ENCODE data around the gene S100A13. TPM values are rescaled to one million over a fixed set of nuclear protein-coding genes. Genes with fewer than 3 reads are reported as not detected.

Gene S100A13
- total and polyA plus RNA-seq, 2 donors (not counting 1 experiment from before 2014, with no cell fraction given) = 172 to 399 TPM

GRCh38 chr1:153667439-153667838 is 40.1 kb upstream of the S100A13 start:
- no peaks in the 10 kb centered on the region for H3K9me3 ChIP-seq (ENCODE audit: control insufficient read depth, insufficient read depth, low read depth, low read length)
- H2AFZ ChIP-seq (ENCODE audit: low read length) = no peak overlapping the region
- H3K4me3 ChIP-seq (replicated peaks in 1 of 4; ENCODE audit: control extremely low read depth in 1 of 4, insufficient read depth in 1 of 4, low read depth in 3 of 4, low read length in 4 of 4) = no peak overlapping the region
- no peak for DNase-seq (ENCODE audit: low read depth in 2 of 2)
- H3K27ac ChIP-seq (ENCODE audit: insufficient read depth, low read length) = no peak overlapping the region
- no peaks in the 10 kb centered on the region for H4K20me1 ChIP-seq (ENCODE audit: control insufficient read depth, extremely low read depth, insufficient read depth, low read length)
- no peak for TF ChIP-seq EZH2 (IDR thresholded peaks at IDR 0.05; ENCODE audit: low read length, missing control alignments)
- TF ChIP-seq CTCF (conservative IDR thresholded peaks at IDR 0.05 in 1 of 2, IDR thresholded peaks at IDR 0.05 in 1 of 2; ENCODE audit: low read depth in 1 of 2, low read length in 2 of 2) = no peak
- peaks cover 32% of the 10 kb centered on the region for H3K79me2 ChIP-seq (ENCODE audit: control insufficient read depth, insufficient read depth, low read length)
- peaks cover 20% of the 10 kb centered on the region for H3K36me3 ChIP-seq (ENCODE audit: control insufficient read depth, insufficient read depth, low read length)
- H3K9ac ChIP-seq (ENCODE audit: insufficient read depth, low read length) = no peak overlapping the region
- peaks cover 13% of the 10 kb centered on the region for H3K4me1 ChIP-seq (ENCODE audit: control insufficient read depth, extremely low read depth, insufficient read depth, low read length)
- H3K4me2 ChIP-seq (ENCODE audit: extremely low read depth, insufficient read depth, low read length) = no peak overlapping the region
- H3K27me3 ChIP-seq (ENCODE audit: control insufficient read depth, insufficient read depth, low read length) = no peaks in the 10 kb centered on the region

- Histone ChIP-seq H3K36me3 (ENCODE audit: control insufficient read depth, insufficient read depth, low read length) (peaks cover 17% of the 10 kb centered on the region), H3K4me3 (replicated peaks in 1 of 4; ENCODE audit: control extremely low read depth in 1 of 4, insufficient read depth in 1 of 4, low read depth in 3 of 4, low read length in 4 of 4) (no peak overlapping the region), H3K4me1 (ENCODE audit: control insufficient read depth, extremely low read depth, insufficient read depth, low read length) (peaks cover 4% of the 10 kb centered on the region), H3K79me2 (ENCODE audit: control insufficient read depth, insufficient read depth, low read length) (peaks cover 18% of the 10 kb centered on the region), H3K27ac (ENCODE audit: insufficient read depth, low read length) (no peak overlapping the region), H2AFZ (ENCODE audit: low read length) (no peak overlapping the region), H3K9ac (ENCODE audit: insufficient read depth, low read length) (no peak overlapping the region), H3K27me3 (ENCODE audit: control insufficient read depth, insufficient read depth, low read length) (no peaks in the 10 kb centered on the region), H3K4me2 (ENCODE audit: extremely low read depth, insufficient read depth, low read length) (no peak overlapping the region), H3K9me3 (ENCODE audit: control insufficient read depth, insufficient read depth, low read depth, low read length) (no peaks in the 10 kb centered on the region), H4K20me1 (ENCODE audit: control insufficient read depth, extremely low read depth, insufficient read depth, low read length) (no peaks in the 10 kb centered on the region)
- DNase-seq (ENCODE audit: low read depth in 2 of 2) = peak; percentile 50 to 60
- TF ChIP-seq EZH2 (IDR thresholded peaks at IDR 0.05; ENCODE audit: low read length, missing control alignments) (no peak), CTCF (conservative IDR thresholded peaks at IDR 0.05 in 1 of 2, IDR thresholded peaks at IDR 0.05 in 1 of 2; ENCODE audit: low read depth in 1 of 2, low read length in 2 of 2) (no peak)
These were observed 35.9 kb upstream of the S100A13 start for GRCh38 chr1:153663211-153663610.

DNA sequence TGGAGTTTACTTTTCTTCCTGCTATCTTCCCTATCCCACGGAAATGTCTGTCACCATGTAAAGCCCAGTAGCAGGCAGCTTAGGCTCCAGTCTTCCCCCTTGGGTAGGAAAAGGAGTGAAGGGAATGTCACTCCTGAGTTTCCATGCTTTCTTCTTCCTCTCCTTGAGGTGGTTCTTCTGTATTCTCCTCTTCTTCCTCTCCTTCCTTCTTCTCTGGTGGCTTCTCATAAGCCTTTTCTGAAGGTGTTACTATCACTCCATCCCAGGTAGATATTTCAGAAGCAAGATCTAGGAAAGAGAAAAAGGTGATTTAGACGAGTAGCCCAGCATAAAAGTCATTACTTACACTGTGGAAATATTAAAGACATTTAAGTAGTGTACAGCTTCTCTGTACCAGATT is 35.0 kb upstream of the S100A13 start:
- Histone ChIP-seq H3K27ac (ENCODE audit: insufficient read depth, low read length) (no peak overlapping the region), H3K4me3 (replicated peaks in 1 of 4; ENCODE audit: control extremely low read depth in 1 of 4, insufficient read depth in 1 of 4, low read depth in 3 of 4, low read length in 4 of 4) (no peak overlapping the region), H4K20me1 (ENCODE audit: control insufficient read depth, extremely low read depth, insufficient read depth, low read length) (no peaks in the 10 kb centered on the region), H3K9me3 (ENCODE audit: control insufficient read depth, insufficient read depth, low read depth, low read length) (no peaks in the 10 kb centered on the region), H3K79me2 (ENCODE audit: control insufficient read depth, insufficient read depth, low read length) (peaks cover 13% of the 10 kb centered on the region), H2AFZ (ENCODE audit: low read length) (no peak overlapping the region), H3K27me3 (ENCODE audit: control insufficient read depth, insufficient read depth, low read length) (no peaks in the 10 kb centered on the region), H3K4me1 (ENCODE audit: control insufficient read depth, extremely low read depth, insufficient read depth, low read length) (peaks cover 4% of the 10 kb centered on the region), H3K4me2 (ENCODE audit: extremely low read depth, insufficient read depth, low read length) (no peak overlapping the region), H3K9ac (ENCODE audit: insufficient read depth, low read length) (no peak overlapping the region), H3K36me3 (ENCODE audit: control insufficient read depth, insufficient read depth, low read length) (peaks cover 15% of the 10 kb centered on the region)
- TF ChIP-seq EZH2 (IDR thresholded peaks at IDR 0.05; ENCODE audit: low read length, missing control alignments) (no peak), CTCF (conservative IDR thresholded peaks at IDR 0.05 in 1 of 2, IDR thresholded peaks at IDR 0.05 in 1 of 2; ENCODE audit: low read depth in 1 of 2, low read length in 2 of 2) (no peak)
- DNase-seq (ENCODE audit: low read depth in 2 of 2) = no peak

Data from fibroblast of lung (primary cell).